ENCODE results near the gene CLPX.
A peak's percentile ranks its signal among the peaks of the same experiment; 100 is the strongest.

Gene CLPX

DNA sequence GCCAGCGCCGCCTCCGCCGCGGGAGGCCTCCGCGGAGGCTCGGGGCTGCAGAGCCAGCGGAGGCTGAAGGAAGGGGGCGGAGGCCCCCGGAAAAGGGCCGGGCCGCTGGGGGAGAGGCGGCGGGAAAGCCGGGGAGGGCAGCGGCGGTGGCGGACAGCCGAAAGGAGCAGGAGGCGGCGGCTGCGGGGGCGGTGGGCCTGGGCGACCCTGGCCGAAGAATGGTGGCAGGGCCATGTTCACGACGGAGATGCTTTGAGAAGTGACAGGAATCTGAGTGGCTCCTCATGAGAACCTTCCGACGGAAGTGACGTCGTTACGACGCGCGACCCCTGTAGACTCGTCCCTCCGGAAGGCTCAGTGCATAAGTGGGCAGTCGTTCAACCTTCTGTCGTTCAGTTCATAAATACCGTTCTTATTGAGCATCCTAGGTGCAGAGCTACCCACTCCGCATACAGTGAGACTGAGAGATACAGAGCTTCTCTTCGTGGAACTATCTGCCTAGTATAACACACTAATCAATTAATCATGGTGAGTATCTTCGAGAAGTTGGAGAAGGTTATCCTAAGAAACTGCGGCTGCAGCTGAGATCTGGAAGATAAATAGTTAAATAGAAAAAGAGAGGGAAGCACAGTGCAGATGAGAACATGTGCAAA is 51.5 kb downstream of the CLPX start, which contains the start of gene PDCD7:
PDCD7 (minus strand) TSS at position 261 of the 653 bp plus-strand sequence; CDS start at position 234, 27 bp downstream.
- peak; percentile 79 for DNase-seq (ENCODE audit: low read depth)
- in situ Hi-C loops (cut with HindIII; ENCODE audit: low sequenced_read_pairs): no loop called here
- TF ChIP-seq, protein P1, sequence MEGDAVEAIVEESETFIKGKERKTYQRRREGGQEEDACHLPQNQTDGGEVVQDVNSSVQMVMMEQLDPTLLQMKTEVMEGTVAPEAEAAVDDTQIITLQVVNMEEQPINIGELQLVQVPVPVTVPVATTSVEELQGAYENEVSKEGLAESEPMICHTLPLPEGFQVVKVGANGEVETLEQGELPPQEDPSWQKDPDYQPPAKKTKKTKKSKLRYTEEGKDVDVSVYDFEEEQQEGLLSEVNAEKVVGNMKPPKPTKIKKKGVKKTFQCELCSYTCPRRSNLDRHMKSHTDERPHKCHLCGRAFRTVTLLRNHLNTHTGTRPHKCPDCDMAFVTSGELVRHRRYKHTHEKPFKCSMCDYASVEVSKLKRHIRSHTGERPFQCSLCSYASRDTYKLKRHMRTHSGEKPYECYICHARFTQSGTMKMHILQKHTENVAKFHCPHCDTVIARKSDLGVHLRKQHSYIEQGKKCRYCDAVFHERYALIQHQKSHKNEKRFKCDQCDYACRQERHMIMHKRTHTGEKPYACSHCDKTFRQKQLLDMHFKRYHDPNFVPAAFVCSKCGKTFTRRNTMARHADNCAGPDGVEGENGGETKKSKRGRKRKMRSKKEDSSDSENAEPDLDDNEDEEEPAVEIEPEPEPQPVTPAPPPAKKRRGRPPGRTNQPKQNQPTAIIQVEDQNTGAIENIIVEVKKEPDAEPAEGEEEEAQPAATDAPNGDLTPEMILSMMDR (IDR thresholded peaks at IDR 0.05; ENCODE audit: low read depth, low read length, missing control alignments): no peak
- H3K4me3 ChIP-seq (ENCODE audit: low read depth, low read length): peak within 1 kb of the TSS; percentile 65

DNA sequence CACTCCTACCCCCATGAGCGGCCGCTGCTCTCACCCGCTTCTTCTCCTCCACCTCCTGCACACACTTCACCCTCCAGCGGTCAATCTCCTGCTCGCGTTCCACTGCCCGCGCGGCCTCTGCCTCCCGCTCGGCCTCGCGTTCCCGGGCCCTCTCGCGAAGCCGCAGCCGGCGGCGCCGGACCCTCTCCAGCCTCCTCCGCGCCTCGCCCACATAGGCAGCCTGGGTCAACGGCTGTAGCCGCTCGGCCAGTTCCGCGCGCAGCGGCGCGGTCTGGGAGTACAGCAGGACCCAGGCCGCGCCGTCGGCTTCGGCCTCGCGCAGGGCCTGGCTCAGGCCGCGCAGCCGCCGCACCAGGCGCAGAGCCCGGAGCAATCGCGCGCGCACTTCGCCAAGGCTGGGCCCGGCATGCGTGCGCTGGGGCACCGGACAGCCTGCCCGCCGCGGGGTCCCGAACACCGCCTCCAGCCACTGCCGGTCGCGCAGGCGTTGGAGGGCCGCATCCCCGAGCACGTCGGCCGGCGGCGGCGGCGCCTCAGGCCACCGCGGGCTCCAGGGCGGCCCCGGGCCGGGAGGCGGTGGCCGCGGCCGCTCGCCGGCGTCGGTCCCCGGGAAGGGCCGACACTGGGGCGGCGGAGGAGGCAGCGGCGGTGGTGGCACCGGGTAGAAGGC is 52.1 kb downstream of the CLPX start:
- peak overlapping the region; percentile 65 for H3K4me3 ChIP-seq (ENCODE audit: low read depth, low read length)
- DNase-seq (ENCODE audit: low read depth): peak; percentile 8
- TF ChIP-seq, protein P1 (IDR thresholded peaks at IDR 0.05; ENCODE audit: low read depth, low read length, missing control alignments): no peak
- in situ Hi-C loops (cut with HindIII; ENCODE audit: low sequenced_read_pairs): no loop called here

DNA sequence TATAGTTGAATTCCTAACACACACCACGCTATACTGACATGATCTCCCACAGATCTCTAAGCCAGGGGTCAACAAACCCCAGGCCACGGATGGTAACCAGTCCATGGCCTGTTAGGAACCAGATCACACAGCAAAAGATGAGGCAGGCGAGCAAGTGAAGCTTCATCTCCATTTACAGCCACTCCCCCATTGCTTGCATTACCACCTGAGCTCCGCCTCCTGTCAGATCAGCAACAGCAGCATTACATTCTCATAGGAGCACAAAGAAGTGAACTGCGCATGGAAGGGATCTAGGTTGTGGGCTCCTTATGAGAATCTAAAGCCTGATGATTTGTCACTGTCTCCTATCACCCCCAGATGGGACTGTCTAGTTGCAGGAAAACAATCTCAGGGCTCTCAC is 54.2 kb downstream of the CLPX start:
- no peak for DNase-seq (ENCODE audit: low read depth)
- in situ Hi-C loops (cut with HindIII; ENCODE audit: low sequenced_read_pairs): no loop called here
- H3K4me3 ChIP-seq (ENCODE audit: low read depth, low read length): no peak overlapping the region
- TF ChIP-seq, protein P1 (IDR thresholded peaks at IDR 0.05; ENCODE audit: low read depth, low read length, missing control alignments): no peak

DNA sequence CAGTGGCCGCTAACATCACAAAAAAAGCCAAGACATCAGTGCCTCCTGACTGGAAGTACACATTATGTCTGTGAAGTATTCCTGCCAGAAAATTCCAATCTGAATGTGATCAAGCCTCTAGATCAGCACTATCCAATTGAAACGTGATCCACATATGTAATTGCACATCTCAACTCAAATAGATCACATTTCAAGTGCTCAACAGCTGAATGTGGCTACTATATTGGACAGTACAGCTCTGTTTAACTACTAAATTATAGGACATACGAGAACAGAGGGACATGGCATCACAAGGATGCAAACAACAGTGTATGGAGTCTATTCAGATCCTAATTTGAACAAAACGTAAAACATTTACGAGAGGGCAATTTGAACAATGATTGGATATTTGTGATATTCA is 69.6 kb downstream of the CLPX start:
- no peak overlapping the region for H3K4me3 ChIP-seq (ENCODE audit: low read depth, low read length)
- no peak for DNase-seq (ENCODE audit: low read depth)
- TF ChIP-seq, protein P1 (IDR thresholded peaks at IDR 0.05; ENCODE audit: low read depth, low read length, missing control alignments): no peak
- in situ Hi-C loops (cut with HindIII; ENCODE audit: low sequenced_read_pairs): no loop called here

DNA sequence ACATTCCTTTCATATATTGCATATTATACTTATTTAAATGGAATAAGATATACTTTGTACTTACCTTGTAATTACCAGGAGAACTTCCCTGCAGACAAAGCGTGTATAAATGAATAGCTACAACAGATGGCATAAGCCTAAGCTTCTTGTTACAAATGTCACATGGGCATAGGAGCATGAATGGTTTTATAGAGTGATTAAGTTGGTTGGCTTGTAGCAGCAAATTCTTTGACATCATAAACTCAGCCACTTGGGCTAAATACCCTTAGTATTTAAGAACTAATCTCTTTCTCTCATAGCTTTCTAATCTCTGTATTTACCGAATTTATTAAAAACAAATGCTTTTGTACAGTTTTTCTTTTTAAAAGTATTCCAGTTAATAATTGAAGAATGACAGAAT is 70.1 kb downstream of the CLPX start, which contains the start of gene UBAP1L:
UBAP1L (minus strand) TSS at position 115 of the 400 bp plus-strand sequence. CDS start 8,985 bp downstream, outside the sequence.
- no peak within 1 kb of the TSS for H3K4me3 ChIP-seq (ENCODE audit: low read depth, low read length)
- DNase-seq (ENCODE audit: low read depth): no peak
- TF ChIP-seq, protein P1 (IDR thresholded peaks at IDR 0.05; ENCODE audit: low read depth, low read length, missing control alignments): no peak
- in situ Hi-C loops (cut with HindIII; ENCODE audit: low sequenced_read_pairs): no loop called here

DNA sequence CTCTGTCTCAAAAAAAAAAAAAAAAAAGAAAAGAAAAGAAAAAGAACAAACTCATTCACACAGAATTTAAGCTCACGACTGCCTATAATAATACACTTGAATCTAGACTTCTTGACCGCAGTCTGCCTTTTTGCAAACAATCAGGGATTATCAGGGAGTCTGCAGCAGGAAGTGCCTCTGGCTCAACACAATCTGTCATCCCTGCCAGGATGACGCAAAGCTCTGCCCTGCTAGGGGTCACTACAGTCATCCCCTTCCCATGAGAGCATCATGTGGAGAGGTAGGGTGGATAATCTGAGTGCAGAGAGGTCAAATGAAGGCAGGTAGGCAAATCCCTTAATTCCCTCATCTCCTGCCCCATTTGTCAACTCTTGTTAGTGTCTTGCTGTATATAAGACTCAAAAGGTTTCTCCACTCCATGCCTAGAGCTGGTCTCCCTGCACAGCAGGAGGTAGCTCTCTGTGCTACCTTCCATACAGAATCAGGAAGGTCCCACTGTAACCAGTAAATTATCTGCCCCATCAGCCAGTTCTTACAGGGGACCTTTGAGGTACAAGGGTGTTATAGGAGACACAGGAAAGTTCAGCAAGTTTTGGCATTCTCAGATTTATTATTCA is 74.4 kb downstream of the CLPX start:
- TF ChIP-seq, protein P1 (IDR thresholded peaks at IDR 0.05; ENCODE audit: low read depth, low read length, missing control alignments): no peak
- in situ Hi-C loops (cut with HindIII; ENCODE audit: low sequenced_read_pairs): no loop called here
- H3K4me3 ChIP-seq (ENCODE audit: low read depth, low read length): no peak overlapping the region
- DNase-seq (ENCODE audit: low read depth): no peak

Measured in astrocyte of the cerebellum (primary cell).